ENCODE measurements around the gene ZBTB9. TPM values are rescaled to one million over a fixed set of nuclear protein-coding genes. Genes with fewer than 3 reads are reported as not detected.

The ZBTB9 gene
- total RNA-seq: 5.8 TPM

GRCh38 chr6:33454009-33454946 lies at the start of gene ZBTB9:
Gene ZBTB9, plus strand, starts transcription at chr6:33454576. Its CDS starts 525 bp downstream, at chr6:33455101.
- peak; percentile 91 for DNase-seq

GRCh38 chr6:33404884-33405283 lies 49.5 kb upstream of the ZBTB9 start:
- no peak for DNase-seq

DNA sequence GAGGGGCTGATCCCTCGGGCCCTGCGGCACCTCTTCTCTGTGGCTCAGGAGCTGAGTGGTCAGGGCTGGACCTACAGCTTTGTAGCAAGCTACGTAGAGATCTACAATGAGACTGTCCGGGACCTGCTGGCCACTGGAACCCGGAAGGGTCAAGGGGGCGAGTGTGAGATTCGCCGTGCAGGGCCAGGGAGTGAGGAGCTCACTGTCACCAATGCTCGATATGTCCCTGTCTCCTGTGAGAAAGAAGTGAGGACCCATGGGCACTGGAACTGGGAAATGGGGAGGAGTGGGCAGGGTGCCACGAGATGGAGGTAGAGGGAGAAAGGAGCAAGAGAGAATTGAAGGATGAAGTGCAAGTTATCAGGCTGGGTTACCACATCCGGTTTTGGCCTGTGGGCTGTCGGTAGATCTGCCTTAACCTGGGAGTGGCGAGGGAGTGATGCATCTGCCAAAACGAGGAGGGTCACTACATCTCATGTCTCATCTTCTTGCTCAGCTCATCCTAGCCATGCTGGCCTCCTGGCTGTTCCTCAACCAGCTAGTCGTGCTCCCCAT lies 48.9 kb upstream of the ZBTB9 start:
- no peak for DNase-seq

DNA sequence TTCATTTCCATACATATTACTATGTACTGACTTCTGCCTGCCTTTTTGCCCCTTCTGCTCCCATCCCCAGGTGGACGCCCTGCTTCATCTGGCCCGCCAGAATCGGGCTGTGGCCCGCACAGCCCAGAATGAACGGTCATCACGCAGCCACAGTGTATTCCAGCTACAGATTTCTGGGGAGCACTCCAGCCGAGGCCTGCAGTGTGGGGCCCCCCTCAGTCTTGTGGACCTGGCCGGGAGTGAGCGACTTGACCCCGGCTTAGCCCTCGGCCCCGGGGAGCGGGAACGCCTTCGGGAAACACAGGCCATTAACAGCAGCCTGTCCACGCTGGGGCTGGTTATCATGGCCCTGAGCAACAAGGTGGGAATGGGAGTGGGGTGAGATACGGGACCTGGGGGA lies 48.2 kb upstream of the ZBTB9 start:
- no peak for DNase-seq

GRCh38 chr6:33407132-33407718 lies 47.2 kb upstream of the ZBTB9 start:
- no peak for DNase-seq

GRCh38 chr6:33410050-33410710 lies 44.2 kb upstream of the ZBTB9 start:
- peak; percentile 96 for DNase-seq

- peak; percentile 90 for DNase-seq
Measured at GRCh38 chr6:33410711-33411631, 43.4 kb upstream of the ZBTB9 start, which contains the start of gene PHF1. Gene PHF1, plus strand, starts transcription at chr6:33411014. Its CDS starts 1,250 bp downstream, at chr6:33412264.

- no peak for DNase-seq
Measured at GRCh38 chr6:33411632-33412005, 42.8 kb upstream of the ZBTB9 start.

- DNase-seq: no peak
Measured at GRCh38 chr6:33412140-33413009, 42.0 kb upstream of the ZBTB9 start.

- no peak for DNase-seq
Measured at GRCh38 chr6:33413241-33414120, 40.9 kb upstream of the ZBTB9 start.

- DNase-seq: no peak
Measured at GRCh38 chr6:33414592-33415271, 39.6 kb upstream of the ZBTB9 start.

DNA sequence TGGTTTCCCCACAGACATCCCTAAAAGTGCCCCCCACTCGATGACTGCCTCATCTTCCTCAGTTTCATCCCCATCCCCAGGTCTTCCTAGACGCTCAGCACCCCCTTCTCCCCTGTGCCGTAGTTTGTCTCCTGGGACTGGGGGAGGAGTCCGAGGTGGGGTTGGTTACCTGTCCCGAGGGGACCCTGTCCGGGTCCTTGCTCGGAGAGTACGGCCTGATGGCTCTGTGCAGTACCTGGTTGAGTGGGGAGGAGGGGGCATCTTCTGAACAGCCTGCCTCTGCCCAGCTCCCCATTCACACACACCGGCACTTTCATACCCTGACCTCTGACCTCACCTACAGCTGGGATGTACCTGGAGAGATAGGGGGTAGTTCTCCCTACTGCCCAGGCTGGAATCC lies 38.5 kb upstream of the ZBTB9 start:
- no peak for DNase-seq

DNA sequence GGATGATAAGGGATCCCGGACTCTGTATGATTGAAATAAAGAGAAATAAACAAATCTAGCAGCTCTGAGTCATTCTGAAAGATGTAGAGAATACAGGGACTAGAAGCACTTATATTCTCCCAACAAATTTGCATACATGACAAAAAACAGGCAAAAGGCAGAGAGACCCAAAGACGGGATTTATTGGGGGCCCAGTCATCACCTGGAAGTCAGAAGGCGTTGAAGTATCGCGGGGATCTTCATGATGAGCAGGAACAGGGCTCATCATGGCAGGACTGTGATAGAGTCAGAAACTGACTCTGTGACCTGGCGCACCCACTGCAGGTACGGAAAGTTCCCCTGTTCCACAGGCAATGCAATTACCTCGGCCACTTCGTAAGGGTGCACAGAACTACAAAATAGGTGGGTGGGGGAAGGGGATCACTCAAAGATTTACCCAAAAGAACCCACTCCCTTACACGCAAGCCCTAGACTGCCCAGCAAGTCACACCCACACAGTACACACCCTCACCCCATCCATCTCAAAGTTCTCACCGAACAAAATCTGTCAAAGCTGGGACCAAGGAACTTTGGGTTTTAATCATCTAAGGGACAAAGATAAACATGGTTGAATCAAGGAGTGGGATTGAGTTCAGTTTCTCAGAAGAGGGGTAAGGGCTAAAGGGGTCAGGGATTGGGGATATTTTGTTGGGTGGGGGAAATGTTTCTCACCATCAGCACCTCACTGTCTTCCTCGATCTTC lies 37.8 kb upstream of the ZBTB9 start:
- DNase-seq: no peak

- DNase-seq: no peak
Measured at GRCh38 chr6:33417128-33417902, 37.1 kb upstream of the ZBTB9 start.

DNA sequence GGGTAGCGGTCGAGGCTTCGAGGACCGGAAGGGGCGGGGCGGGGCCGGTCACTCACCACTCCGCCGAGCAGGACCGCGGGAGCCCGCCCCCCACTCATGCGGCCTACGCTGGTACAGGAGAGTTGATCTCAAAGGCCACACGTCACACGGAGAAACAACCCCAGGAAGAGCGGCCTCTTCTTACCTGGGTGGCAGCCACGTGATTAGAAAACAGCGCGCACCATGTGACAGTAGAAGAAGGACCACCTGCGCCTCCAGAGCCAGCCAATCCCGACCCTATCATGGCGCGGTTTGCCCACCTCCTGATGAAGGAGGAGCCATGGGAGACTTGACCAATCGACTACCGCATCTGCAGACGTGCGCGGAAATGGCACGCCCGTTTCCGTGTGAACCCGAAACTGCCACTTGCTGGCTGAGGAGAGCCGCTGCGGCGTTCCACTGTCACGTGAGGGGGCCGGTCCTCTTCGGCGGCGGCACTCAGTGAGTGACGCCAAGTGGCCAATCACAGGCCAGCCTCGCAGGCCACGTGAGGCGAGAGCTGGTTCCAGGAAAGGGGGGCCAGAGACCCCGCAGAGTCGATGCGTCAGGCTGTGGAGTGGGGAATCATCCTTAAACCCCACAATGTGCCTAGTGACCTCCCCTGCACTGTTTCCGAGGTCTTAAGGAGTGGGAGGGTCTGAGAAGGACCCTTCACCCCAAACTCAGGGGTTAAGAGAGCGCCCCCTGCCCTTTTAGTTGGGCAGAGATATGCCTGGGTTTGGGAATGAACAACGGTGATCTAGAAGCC lies 36.3 kb upstream of the ZBTB9 start, which contains the start of gene CUTA:
Gene CUTA (minus strand): TSS at position 205 of the 787 bp plus-strand sequence. CDS start 107 bp downstream, at position 98.
- peak; percentile 100 for DNase-seq

DNA sequence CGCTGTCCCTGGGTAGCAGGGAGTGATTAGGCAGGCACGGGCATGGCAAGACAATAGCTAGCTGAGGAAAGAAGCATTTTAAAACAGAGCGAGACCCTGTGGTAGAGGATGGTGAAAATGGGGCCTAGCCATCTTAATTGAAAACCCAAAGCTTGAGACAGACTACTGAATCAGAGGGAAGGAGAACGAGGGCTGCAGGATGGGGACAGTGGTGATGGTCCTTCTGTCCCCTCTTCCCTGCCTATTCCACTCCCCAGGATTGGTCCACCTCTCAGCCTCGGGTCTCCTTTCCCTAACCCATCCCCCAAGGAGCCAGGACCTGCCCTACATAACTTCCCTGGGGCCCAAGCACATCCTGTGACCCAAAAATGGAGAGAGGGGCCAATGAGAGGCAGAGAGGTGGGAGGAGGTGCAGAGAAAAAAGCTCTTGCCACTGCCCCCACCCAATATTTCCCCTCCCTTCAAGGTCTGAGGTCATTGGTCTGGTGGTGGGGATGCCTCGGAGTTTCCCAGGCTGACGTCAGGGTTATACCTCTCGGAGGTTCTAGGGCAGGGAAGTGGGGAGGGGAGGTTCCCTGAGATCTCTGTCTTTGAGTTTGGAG lies 35.6 kb upstream of the ZBTB9 start:
- no peak for DNase-seq
